HG03196 (cell line): ENCODE data around the gene GPBAR1.
"Not testable (repeated sequence)": the region's sequence is repeated elsewhere in the genome, so short reads cannot be mapped to it uniquely, and the experiment has no call there.

Source experiments
- ATAC-seq: cut with Tn5 transposase; IDR thresholded peaks from one replicate; pipeline ENCODE4 v1.9.1; 2021; ENCODE audit not compliant: unreplicated experiment

The GPBAR1 gene

DNA sequence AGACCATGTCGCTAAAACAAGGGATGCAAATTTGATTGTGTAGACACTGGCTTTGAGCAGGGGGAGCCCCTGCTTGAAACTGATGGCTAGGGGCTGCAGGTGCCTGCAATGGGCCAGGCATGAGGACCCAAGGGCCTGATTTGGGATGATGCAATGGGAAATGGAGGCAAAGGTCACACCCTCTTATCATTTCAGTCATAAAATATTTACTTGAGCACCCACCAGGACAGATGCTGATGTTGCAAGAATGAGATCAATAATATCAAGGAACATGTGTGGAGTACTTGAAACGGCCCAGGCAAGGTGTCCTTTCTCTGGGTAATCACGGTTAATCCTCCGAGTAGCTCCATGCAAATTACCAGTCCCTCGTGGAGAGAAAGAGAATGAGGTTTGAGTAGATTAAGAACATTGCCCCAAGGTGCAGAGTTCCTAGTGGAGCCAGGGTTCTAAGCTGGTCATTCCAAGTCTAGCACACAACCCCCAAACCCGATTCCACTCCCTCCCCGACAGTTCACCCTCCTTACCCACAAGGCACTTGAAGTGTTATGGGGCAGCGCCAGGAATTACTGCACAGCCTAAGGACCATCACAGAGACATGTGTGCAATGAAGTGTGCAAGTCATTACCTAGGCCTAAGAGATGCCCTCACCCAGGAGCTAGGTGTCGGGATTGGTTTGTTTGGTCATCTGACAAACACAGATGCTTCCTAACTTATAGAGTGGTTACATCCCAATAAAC, 45.5 kb downstream of the GPBAR1 start:
- ATAC-seq, result no peak

DNA sequence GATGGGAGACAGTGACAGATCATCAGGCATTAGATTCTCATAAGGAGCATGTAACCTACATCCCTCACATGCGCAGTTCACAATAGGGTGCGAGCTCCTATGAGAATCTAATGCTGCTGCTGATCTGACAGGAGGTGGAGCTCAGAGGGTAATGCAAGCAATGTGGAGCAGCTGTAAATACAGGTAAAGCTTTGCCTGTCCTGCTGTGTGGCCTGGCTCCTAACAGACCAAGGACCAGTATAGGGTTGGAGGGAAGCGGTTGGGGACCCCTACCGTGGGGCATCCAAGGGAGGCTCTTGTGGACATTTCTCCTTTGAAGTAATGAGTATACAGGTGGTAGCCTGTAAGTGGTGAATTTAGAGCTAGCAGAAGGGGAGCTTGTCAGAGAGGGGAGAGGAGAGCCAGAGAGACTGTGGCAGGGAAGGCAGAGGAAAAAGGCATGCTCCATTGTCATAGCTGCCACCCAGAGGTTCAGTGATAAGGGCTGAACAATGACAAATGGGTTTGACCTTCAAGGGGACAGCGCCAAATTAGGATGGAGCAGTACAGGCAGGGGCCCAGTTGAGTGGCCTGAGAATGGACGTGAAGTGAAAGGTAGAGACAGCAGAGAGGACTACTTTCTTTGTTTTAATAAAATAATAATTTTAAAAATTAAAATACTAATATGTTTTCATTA, 46.7 kb downstream of the GPBAR1 start:
- no peak for ATAC-seq

DNA sequence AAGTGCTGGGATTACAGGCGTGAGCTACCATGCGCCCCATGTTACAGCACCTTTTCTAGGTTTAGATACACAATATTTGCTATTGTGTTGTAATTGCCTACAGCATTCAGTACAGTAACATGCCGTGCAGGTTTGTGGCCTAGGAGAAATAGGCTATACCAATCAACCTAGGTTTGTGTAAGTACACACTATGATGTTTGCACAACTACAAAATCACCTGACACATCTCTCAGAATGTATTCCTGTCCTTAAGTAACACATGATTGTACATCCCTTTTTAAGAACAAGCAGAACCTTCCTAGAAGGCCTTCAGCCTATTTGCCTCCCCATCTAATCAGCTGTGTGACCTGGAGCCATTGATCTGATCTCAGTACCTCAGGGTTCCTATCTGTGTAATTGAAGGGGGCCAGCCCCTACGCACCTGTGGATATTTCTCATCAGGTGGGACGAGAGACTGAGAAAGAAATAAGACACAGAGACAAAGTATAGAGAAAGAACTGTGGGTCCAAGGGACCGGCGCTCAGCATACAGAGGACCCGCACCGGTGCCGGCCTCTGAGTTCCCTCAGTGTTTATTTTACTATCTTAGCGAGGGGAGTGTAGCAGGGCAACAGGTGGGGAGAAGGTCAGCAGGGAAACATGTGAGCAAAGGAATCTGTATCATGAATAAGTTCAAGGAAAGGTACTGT, 50.2 kb downstream of the GPBAR1 start:
- no peak for ATAC-seq

DNA sequence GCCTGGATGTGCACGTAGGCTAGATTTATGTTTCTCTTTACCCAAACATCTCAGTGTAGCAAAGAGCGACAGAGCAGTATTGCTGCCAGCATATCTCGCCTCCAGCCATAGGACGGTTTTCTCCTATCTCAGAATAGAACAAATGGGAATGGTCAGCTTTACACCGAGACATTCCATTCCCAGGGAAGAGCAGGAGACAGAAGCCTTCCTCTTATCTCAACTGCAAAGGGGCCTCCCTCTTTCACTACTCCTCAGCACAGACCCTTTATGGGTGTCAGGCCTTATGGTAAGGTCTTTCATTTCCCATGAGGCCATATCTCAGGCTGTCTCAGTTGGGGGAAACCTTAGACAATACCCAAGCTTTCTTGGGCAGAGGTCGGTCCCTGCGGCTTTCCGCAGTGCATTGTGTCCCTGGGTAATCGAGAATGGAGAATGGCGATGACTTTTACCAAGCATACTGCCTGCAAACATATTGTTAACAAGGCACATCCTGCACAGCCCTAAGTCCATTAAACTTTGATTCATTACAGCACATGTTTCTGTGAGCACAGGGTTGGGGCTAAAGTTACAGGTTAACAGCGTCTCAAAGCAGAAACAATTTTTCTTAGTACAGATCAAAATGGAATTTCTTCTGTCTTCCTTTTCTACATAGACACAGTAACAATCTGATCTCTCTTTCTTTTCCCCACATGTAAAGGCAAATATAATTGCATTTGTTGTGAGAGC, 50.9 kb downstream of the GPBAR1 start:
- ATAC-seq, result not testable (repeated sequence)

DNA sequence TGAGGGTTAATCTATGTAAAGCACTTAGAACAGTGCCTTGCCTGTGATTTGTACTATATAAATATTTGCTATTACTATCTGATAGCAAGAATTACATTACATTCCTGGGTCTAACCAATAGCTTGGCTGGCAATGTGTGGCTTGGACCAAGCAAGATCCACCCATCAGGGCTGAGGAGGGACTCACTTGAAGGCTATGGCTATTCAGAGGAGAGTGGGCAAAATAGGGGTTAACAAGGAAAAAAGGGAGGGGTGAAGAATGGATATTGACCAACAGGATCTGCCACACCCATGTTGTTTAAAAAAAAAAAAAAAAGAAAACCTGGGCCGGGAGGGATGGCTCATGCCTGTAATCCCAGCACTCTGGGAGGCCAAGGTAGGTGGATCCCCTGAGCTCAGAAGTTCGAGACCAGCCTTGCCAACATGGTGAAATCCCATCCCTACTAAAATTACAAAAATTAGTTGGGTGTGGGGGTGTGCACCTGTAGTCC, 51.5 kb downstream of the GPBAR1 start:
- no peak for ATAC-seq

DNA sequence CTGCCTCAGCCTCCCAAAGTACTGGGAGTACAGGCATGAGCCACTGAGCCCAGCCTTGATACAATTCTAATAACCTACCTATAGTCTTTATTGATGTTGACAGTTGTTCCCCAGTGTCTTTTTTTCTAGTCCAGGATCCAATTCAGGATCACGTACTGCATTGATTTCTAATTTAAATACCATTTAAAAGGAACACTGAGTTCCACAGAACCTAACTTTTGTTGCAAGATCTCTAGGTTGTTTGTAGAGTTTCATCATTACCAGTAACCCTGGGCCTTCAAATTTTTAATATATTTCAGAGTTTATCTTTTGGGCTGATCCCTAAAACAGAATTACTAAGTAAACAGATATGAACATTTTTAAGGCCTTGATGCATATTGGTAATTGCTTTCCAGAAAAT, 52.5 kb downstream of the GPBAR1 start:
- no peak for ATAC-seq
